Left lung (tissue), 10 donors: ENCODE data around the gene PIP5K1B. TPM values are rescaled to one million over a fixed set of nuclear protein-coding genes. Genes with fewer than 3 reads are reported as not detected.
"Not testable (repeated sequence)": the region's sequence is repeated elsewhere in the genome, so short reads cannot be mapped to it uniquely, and the experiment has no call there.

ENCODE experiments used
- ATAC-seq: fragments of 200-7000 bp; cut with Tn5 transposase; one replicate; pipeline ENCODE4 v1.9.1; 2020; ENCODE audit warnings: moderate library complexity
- DNase-seq, 4 donors: peaks; one replicate each; pipeline ENCODE4 v3.0.0-alpha.2; 2013 to 2020
- H3K27ac ChIP-seq, 2 donors: fragments of 200-600 bp; sonication (generic) in 1 of 2; one replicate each; pipeline versions ENCODE4 v1.5.0 to v1.8.0; 2020 to 2021
- H3K27me3 ChIP-seq, 2 donors: fragments of 200-600 bp; sonication (generic) in 1 of 2; one replicate each; pipeline versions ENCODE4 v1.5.0 to v1.8.0; 2020 to 2021
- H3K36me3 ChIP-seq, 2 donors: fragments of 200-600 bp; sonication (generic) in 1 of 2; one replicate each; pipeline versions ENCODE4 v1.5.0 to v1.8.0; 2020 to 2021
- H3K4me1 ChIP-seq, 2 donors: fragments of 200-600 bp; one replicate each; pipeline ENCODE4 v1.8.0; 2021
- H3K4me3 ChIP-seq, 2 donors: fragments of 200-600 bp; sonication (generic) in 1 of 2; one replicate each; pipeline versions ENCODE4 v1.5.0 to v1.8.0; 2020 to 2021; ENCODE audit warnings: mild to moderate bottlenecking in 1 of 2
- H3K9me3 ChIP-seq, 2 donors: fragments of 200-600 bp; sonication (generic) in 1 of 2; one replicate each; pipeline versions ENCODE4 v1.5.0 to v1.8.0; 2020 to 2021
- CTCF ChIP-seq, 2 donors: fragments of 200-600 bp; sonication (generic) in 1 of 2; IDR thresholded peaks; one replicate each; pipeline versions ENCODE4 v1.5.0 to v1.8.0; 2021; ENCODE audit warnings: antibody characterized with exemption in 2 of 2
- intact Hi-C, 2 donors: fragments of 100-400 bp; cut with DNase I; formaldehyde crosslinking; loops; one replicate each; pipeline versions ENCODE4 v1.11.2 to v1.14.2; 2022
- polyA plus RNA-seq, 6 donors: library from polyadenylated mRNA; unstranded; fragments of 120-200 nt; gene quantifications; one replicate each; pipeline ENCODE4 v1.2.1, GENCODE V29; 2013; ENCODE audit not compliant: insufficient read length in 6 of 6
- total RNA-seq, 2 donors: library from RNA; stranded (reverse); fragmentation: NEBNext Ultra II Directional; extraction: Animal tissue kit (Norgen Biotek cat#: 25700); gene quantifications; one replicate each; pipeline ENCODE4 v1.2.1, GENCODE V29; 2021
- donor health status: DM: no; HTN: yes; CAD: no.
- donor health status: DM: no; HTN: no; CAD: no.

The PIP5K1B gene
- total and polyA plus RNA-seq, 8 donors = 3.1 to 31.0 (median 4.2) TPM

DNA sequence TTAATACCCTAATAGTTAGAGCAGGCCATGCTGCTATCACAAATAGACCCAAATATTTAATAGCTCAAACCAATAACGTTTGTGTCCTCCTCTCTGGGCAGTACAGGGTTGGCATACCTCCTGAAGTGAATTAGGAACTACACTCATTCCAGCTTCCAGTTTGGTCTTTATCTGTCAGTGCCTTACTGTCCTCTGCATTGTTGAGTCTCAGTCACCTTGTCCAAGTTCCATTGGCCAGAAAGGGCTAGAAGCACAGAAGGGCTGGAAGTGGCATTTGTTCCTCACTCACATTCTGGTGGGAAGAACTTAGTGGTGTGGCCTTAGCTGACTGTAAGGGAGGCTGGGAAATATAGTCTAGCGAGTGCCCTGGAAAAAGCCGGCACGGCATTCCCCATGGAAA lies 341.7 kb downstream of the PIP5K1B start:
- intact Hi-C loops = no loop called here
- DNase-seq (no peak), ATAC-seq (no peak)

DNA sequence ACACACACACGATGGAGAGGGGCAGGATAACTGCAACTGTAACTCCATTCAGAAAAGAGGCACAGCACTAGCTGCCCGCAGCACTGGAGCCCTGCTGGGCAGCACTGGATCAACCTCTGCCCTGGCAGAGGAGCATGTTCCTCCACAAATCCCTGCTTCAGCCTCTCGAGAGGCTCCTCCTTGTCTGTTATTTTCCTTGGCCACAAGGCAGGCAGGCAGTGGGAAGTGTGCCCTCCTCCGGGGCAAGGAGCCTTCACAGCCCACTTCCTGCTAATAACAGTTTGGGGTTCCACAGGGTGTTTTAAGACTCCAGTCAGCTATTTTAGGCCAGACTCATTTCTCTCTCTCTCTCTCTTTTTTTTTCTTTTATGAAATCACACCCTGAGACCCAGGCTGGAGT lies 342.3 kb downstream of the PIP5K1B start:
- H3K4me3 ChIP-seq = no peak overlapping the region
- intact Hi-C loops = no loop called here
- no peaks in the 10 kb centered on the region for H3K27me3 ChIP-seq
- DNase-seq (no peak), ATAC-seq (no peak)
- H3K27ac ChIP-seq = no peak overlapping the region
- H3K36me3 ChIP-seq = peaks cover 0 to 37% of the 10 kb centered on the region in 2 donors
- H3K9me3 ChIP-seq = no peaks in the 10 kb centered on the region
- H3K4me1 ChIP-seq = peaks cover 0 to 4% of the 10 kb centered on the region in 2 donors
- TF ChIP-seq CTCF (IDR thresholded peaks at IDR 0.05) = no peak

More for the DNA sequence above, 341.7 kb downstream of the PIP5K1B start:
- H3K36me3 ChIP-seq = peaks cover 0 to 37% of the 10 kb centered on the region in 2 donors
- no peaks in the 10 kb centered on the region for H3K9me3 ChIP-seq
- no peak overlapping the region for H3K27ac ChIP-seq
- no peak for TF ChIP-seq CTCF (IDR thresholded peaks at IDR 0.05)
- H3K4me1 ChIP-seq = peaks cover 0 to 4% of the 10 kb centered on the region in 2 donors
- H3K27me3 ChIP-seq = no peaks in the 10 kb centered on the region
- H3K4me3 ChIP-seq = no peak overlapping the region

DNA sequence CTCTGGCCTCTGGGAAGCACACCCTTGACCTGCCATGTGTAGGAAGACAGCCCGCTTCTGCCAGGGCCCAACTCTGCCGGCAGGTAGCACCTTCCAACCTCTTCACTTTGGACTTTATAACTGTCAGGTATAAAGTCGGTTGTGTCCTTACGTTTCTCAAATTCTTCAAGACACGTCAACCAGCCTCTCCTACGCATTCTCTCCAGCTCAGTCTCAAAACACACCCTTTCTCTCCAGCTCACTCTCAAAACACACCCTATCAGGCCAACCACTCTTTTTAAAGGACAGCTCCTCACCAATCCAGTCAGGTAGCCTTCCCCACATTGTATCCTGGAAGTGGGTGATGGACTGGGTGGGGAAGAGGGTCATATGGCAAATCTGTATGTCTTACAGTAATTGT lies 344.1 kb downstream of the PIP5K1B start:
- Histone ChIP-seq H3K27ac (no peak overlapping the region), H3K4me3 (no peak overlapping the region), H3K27me3 (no peaks in the 10 kb centered on the region), H3K4me1 (peaks cover 0 to 7% of the 10 kb centered on the region in 2 donors), H3K36me3 (peaks cover 0 to 37% of the 10 kb centered on the region in 2 donors), H3K9me3 (no peaks in the 10 kb centered on the region)
- intact Hi-C loops = no loop called here
- DNase-seq = no peak
- ATAC-seq = peak; percentile 20
- TF ChIP-seq CTCF (IDR thresholded peaks at IDR 0.05) = no peak

- H3K27me3 ChIP-seq, DNase-seq, ATAC-seq, H3K9me3 ChIP-seq, H3K27ac ChIP-seq, intact Hi-C loops, H3K4me3 ChIP-seq: not testable (repeated sequence)
- Histone ChIP-seq H3K36me3 (peaks cover 0 to 41% of the 10 kb centered on the region in 2 donors), H3K4me1 (peaks cover 2 to 14% of the 10 kb centered on the region in 2 donors)
Observed at GRCh38 chr9:69050936-69051335, 345.9 kb downstream of the PIP5K1B start.

DNA sequence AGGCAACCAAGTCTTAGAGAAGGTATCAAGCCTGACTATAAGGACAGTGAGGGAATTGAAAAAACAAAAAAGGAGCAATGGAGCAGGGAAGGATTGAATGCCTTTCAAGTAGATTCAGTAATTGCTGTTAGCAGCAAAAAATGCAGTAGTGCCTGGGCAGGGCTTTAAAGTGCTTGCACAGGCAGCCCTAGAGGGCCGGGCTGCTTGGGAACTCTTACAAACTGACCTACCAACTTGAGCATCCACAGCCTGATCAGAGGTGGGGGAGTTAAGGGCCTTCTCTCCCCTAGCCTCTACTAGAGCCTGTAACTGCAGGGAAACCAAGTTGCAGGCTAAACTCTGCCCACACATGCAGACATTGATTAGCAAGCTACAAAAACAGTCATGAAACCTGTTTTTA lies 349.9 kb downstream of the PIP5K1B start:
- no peaks in the 10 kb centered on the region for H3K9me3 ChIP-seq
- ATAC-seq = peak; percentile 95
- peak overlapping the region; percentile 9 to 33 for H3K27ac ChIP-seq
- no peak for TF ChIP-seq CTCF (IDR thresholded peaks at IDR 0.05)
- H3K4me3 ChIP-seq = no peak overlapping the region
- intact Hi-C loops = loop anchor here in 1 of 2 donors (5.0 kb wide), 1 partner anchor 132 kb away; no protein-coding TSS in a partner anchor
- DNase-seq = peak in 2 of 4 donors; percentile 62 to 68
- H3K36me3 ChIP-seq = peaks cover 0 to 16% of the 10 kb centered on the region in 2 donors
- H3K27me3 ChIP-seq = no peaks in the 10 kb centered on the region
- peaks cover 2 to 14% of the 10 kb centered on the region in 2 donors for H3K4me1 ChIP-seq
